HG03442 (cell line): Measurements from ENCODE around the gene FGFR2.
"Not testable (repeated sequence)": the region's sequence is repeated elsewhere in the genome, so short reads cannot be mapped to it uniquely, and the experiment has no call there.

Experiments used
- ATAC-seq: cut with Tn5 transposase; IDR thresholded peaks from one replicate; pipeline ENCODE4 v1.9.1; 2021; ENCODE audit warnings: mild to moderate bottlenecking, moderate library complexity; ENCODE audit not compliant: unreplicated experiment

The FGFR2 gene

DNA sequence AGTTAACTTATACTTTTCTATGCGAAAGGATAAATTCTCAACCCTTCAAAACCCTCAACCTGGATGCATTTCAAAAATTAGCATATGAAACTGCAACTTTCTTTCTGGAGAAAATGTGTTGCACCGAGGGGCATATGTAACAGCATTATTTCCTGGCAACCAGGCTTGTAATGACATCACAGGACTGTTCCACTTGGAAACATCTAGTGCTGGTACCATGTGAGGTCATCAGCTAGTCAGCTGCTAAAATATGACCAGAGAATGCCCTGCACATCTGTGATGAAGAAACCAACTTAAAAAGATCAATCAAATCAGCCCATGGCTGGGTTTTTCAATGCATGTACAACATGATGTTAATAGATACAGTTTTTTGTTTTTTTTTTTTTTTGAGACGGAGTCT is 40.0 kb downstream of the FGFR2 start:
- ATAC-seq = no peak

GRCh38 chr10:121556918-121557573 is 41.2 kb downstream of the FGFR2 start:
- ATAC-seq = no peak

DNA sequence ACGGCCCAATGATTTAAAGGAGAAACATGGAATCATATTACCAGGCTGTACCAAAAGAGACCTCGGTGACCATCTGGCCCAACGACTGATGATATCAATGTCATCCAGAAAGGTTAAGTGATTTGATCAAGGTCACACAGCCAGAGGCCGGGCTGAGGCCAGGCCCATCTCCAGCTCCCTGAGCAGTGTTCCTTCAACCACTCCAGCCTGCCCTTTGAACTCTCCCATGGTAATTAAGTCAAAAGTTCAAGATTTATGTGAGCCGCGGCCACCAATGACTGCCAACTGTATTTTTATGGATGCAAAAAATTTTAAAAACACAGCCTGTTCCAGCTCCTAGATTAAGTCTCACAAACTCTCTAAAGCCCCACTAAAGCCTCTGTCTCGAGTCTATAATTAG is 41.8 kb downstream of the FGFR2 start:
- ATAC-seq = no peak

- ATAC-seq = not testable (repeated sequence)
Observed at GRCh38 chr10:121554916-121555315, 43.3 kb downstream of the FGFR2 start.

- ATAC-seq = no peak
Observed at GRCh38 chr10:121553511-121554264, 44.6 kb downstream of the FGFR2 start.

DNA sequence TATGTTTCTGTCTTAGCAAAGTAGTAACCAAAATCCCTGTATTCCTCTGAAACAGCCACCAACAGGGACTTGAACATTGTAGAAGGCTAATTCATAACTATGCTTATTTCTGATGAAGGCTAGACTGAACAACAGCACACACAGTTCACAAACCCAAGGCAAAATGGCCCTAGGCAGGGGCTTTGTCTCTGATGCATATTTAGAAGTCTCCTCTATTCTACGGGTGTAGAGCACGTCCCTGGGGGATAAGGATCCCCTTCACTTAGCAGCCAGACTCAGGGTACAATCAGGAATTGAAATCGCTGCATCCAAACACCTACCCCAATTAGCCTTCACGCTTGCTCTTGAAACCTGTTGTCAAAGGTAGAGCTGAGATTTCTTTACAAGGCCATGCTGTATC is 45.5 kb downstream of the FGFR2 start:
- no peak for ATAC-seq

- ATAC-seq = no peak
Observed at GRCh38 chr10:121551210-121551885, 46.9 kb downstream of the FGFR2 start.

DNA sequence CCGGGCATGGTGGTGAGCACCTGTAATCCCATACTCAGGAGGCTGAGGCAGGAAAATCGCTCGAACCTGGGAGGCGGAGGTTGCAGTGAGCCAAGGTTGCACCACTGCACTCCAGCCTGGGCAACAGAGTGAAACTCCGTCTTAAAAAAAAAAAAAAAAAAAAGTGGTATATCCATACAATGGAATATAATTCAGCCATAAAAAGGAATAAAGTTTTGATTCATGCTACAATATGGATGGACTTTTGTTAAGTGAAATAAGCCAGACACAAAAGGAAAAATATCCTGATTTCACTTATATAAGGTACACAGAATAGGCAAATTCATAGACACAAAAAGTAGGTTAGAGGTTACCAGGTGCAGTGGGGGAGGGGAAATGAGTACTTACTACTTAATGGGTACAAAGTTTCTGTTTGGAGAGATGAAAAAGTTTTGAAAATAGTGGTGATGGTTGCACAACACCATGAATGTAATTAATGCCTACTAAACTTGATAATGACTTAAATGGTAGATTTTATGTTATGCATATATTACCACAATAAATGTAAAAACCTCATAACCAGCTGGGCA is 53.9 kb downstream of the FGFR2 start:
- ATAC-seq = no peak

DNA sequence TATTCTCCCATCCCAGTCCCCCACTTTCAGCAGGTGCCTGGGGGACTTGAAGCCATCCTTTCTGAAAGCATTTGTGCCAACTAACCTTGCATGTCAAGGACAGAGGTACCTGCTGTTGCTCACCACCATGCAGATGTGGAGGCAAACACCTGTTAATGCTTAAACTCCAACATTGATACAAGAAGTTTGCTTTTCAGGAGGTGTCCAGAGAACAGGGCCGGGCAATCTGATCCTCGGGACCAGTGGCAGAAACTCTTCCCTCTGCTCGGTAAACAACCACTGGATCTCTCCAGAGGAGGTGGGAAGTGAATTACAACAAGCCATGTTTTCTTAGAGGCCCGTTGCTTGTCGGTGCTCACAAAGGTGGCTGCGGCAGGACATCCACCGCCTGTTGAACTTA is 54.7 kb downstream of the FGFR2 start:
- no peak for ATAC-seq

DNA sequence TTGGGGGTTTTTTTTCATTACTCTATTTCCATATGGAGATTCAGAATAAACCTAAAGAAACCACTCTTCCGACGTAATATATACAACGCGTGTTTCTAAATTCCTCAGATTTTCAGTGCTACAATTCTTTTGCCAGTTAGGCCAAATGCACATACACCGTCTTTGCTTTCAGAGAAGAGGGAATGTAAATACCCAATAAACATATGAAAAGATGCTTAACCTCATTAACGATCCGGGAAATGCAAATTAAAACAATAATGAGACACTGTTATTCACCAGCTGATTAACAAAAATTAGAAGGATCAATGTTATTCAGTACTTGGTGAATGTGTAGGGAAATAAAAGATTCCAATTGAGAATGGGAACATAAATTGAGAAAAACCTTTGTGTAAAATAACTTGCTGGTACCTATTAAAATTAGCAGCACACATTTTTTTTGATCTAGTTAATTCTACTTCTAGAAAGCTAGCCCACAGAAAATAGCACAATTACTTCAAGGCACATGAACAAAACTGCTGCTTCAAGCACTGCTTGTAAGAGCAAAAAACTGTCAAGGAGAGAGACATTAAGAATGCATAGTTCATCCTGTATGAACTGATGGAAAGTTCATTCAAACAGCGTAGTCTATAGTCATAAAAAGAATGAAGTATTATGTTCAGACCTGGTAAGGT is 56.7 kb downstream of the FGFR2 start:
- ATAC-seq = no peak

DNA sequence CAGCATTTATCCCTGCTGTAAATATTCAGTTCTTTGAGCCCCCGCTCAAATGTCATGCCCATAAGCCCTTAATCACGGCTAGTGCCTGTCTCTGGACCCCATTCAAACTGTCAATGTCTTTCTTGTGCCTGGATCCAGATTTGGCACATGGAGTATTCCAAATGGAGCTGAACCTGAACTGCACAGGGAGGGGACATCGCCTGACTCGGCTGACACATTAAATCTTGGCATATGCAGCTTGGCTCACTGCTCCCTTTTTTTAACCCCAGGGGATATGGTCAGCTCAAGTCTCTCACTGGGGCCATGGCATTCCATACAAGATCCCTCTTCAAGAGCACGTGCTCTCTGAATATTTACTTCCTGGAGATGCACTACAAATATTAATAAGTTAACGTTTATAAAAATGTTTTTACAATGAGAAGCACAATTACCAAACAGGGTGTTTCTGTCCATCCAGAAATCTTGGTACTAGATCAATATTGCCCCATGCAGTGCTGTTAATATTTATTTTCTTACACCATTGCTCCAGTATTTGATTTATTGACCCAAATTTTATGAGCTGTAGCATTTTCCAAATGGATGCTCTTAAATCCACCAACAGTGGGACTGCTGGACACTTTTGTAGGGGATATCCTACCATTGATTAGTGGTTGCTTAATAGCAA is 57.4 kb downstream of the FGFR2 start:
- no peak for ATAC-seq

GRCh38 chr10:121539786-121540185 is 58.5 kb downstream of the FGFR2 start:
- ATAC-seq = no peak

- ATAC-seq = no peak
Observed at GRCh38 chr10:121536310-121536913, 61.8 kb downstream of the FGFR2 start.

GRCh38 chr10:121535381-121535780 is 62.9 kb downstream of the FGFR2 start:
- ATAC-seq = no peak

DNA sequence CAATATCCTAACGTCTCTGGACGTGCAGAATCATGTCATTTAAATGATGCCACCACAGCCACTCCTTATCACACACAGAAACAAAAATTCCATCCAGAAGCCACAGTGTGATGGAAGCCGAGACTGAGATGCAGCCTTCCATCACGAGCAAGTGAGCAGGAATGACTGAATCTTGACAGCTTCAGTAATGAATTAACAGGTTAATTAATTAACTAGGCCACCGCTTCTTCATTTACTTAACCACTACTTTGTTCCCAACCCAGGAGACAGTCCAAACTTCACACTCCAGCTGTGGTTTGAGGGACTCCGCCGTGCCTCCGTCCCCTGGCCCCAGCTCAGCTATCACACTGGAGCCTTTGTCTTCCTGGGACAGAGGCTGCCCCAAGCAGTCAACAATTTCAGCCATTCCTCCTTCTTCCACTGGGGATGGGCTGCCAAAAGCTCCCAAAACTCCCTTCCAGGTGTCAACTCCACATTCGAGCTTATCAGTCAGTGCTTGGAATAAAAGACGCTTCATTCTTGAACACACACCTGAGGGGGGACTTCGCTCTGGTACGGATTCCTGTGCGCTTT is 65.9 kb downstream of the FGFR2 start:
- ATAC-seq = no peak

DNA sequence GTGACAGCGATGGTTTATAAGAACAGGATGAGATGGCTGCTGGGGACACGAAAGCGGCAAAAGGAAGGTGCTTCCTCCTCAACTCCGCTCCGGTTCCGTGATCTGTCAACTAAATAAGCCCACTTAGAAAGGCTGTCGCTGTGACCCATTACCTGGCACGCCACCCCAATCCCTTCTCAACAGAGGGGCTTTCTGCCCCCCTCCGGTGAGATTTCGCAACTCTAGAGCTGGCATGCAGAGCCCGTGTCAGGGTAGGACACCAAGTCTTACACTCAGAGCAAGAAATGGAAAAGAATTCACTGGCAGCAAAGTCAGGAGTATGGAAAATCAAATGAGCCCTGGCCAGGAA is 66.4 kb downstream of the FGFR2 start:
- no peak for ATAC-seq

- ATAC-seq = no peak
Observed at GRCh38 chr10:121531076-121531829, 67.0 kb downstream of the FGFR2 start.

GRCh38 chr10:121530481-121531075 is 67.7 kb downstream of the FGFR2 start:
- no peak for ATAC-seq

DNA sequence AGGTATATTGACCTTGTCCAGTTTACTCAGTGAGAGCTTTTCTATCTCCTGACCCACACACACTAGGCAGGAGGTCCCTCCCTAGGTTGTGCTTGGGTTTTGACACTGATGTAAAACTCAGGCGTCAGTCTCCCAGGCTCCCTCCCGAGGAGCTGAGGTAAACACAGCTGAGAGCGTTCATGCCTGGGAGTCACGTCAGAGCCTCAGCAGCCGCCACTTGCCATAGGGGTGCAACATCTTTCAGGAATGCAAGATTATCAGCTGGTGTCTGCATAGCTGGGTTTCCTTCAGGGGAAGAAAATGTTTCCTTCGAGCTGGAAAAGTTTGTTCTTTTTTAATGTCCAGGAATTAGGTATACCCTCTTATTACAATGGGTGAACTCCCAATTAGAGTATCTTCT is 70.6 kb downstream of the FGFR2 start:
- no peak for ATAC-seq
